NB4 (cell line): ENCODE measurements around the gene FOXE3.

Experiments used
- TF ChIP-seq, protein P1 (sequence below): IDR thresholded peaks from one replicate; pipeline ENCODE4 v1.5.1; 2012; ENCODE audit warnings: low read depth, low read length
- TF ChIP-seq, protein P2 (sequence below): IDR thresholded peaks from 2 replicates; pipeline ENCODE4 v1.6.1; 2011; ENCODE audit warnings: low read depth, low read length

DNA sequence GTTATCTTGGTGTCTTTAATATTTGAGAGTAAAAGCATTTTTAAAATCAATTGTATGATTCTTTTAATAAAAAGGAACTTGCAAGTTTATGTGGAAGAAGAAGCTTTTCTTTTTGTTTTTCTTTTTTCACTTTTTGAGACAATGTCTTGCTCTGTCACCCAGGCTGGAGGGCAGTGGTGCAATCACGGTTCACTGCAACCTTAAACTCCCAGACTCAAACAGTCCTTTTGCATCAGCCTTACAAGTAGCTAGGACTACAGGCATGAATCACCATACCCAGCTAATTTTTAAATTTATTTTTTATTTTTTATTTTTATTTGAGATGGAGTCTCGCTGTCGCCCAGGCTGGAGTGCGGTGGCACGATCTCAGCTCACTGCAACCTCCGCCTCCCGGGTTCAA is 48.4 kb upstream of the FOXE3 start:
- TF ChIP-seq, protein P1, sequence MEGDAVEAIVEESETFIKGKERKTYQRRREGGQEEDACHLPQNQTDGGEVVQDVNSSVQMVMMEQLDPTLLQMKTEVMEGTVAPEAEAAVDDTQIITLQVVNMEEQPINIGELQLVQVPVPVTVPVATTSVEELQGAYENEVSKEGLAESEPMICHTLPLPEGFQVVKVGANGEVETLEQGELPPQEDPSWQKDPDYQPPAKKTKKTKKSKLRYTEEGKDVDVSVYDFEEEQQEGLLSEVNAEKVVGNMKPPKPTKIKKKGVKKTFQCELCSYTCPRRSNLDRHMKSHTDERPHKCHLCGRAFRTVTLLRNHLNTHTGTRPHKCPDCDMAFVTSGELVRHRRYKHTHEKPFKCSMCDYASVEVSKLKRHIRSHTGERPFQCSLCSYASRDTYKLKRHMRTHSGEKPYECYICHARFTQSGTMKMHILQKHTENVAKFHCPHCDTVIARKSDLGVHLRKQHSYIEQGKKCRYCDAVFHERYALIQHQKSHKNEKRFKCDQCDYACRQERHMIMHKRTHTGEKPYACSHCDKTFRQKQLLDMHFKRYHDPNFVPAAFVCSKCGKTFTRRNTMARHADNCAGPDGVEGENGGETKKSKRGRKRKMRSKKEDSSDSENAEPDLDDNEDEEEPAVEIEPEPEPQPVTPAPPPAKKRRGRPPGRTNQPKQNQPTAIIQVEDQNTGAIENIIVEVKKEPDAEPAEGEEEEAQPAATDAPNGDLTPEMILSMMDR, result no peak
- TF ChIP-seq, protein P2, sequence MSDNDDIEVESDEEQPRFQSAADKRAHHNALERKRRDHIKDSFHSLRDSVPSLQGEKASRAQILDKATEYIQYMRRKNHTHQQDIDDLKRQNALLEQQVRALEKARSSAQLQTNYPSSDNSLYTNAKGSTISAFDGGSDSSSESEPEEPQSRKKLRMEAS, result no peak
